ENCODE measurements around the gene ARHGAP45. TPM values are rescaled to one million over a fixed set of nuclear protein-coding genes. Genes with fewer than 3 reads are reported as not detected.

ARHGAP45 gene
- total RNA-seq, 2 donors from 2014 or later = 171 to 174 TPM

GRCh38 chr19:1046836-1047695 lies 19.9 kb upstream of the ARHGAP45 start:
- H3K36me3 Mint-ChIP-seq = no peaks in the 10 kb centered on the region
- DNase-seq (ENCODE audit: low spot score in 2 of 2) = no peak
- ATAC-seq = no peak
- H3K27ac Mint-ChIP-seq = no peak overlapping the region
- H3K9me3 Mint-ChIP-seq = no peaks in the 10 kb centered on the region

DNA sequence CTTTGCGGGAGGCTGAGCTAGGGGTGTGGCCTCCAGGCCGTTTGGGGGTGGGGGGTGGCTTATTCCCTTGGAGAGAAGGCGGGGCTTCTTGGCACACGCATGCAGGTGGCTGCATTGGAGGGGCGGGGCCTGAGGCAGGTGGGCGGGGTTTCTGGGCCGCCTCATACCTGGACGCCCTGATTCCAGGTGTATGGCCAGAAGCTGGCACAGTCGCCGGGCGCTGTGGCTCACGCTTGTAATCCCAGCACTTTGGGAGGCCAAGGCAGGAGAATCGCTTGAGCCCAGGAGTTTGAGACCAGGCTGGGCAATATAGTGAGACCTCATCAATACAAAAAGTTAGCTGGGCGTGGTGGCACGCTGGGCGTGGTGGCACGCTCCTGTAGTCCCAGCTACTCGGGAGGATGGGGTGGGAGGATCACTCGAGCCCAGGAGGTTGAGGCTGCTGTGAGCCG lies 19.2 kb upstream of the ARHGAP45 start:
- ATAC-seq = no peak
- no peaks in the 10 kb centered on the region for H3K9me3 Mint-ChIP-seq
- H3K36me3 Mint-ChIP-seq = no peaks in the 10 kb centered on the region
- DNase-seq (ENCODE audit: low spot score in 2 of 2) = no peak
- no peak overlapping the region for H3K27ac Mint-ChIP-seq

- Mint-ChIP-seq H3K27ac (no peak overlapping the region), H3K9me3 (no peaks in the 10 kb centered on the region), H3K36me3 (no peaks in the 10 kb centered on the region)
- ATAC-seq (no peak), DNase-seq (ENCODE audit: low spot score in 2 of 2) (no peak)
These were observed 17.9 kb upstream of the ARHGAP45 start for GRCh38 chr19:1049106-1049505.

DNA sequence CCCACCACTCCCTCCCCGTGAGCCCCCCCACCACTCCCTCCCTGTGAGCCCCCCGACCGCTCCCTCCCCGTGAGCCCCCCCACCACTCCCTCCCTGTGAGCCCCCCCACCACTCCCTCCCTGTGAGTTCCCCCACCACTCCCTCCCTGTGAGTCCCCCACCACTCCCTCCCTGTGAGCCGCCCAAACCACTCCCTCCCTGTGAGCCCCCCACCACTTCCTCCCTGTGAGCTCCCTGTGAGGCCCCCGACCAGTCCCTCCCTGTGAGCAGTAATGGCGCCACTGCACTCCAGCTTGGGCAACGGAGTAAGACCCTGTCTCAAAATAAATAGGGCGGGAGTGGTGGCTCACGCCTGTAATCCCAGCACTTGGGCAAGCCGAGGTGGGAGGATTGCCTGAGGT lies 17.2 kb upstream of the ARHGAP45 start:
- H3K9me3 Mint-ChIP-seq = no peaks in the 10 kb centered on the region
- H3K36me3 Mint-ChIP-seq = no peaks in the 10 kb centered on the region
- DNase-seq (ENCODE audit: low spot score in 2 of 2) = no peak
- no peak for ATAC-seq
- H3K27ac Mint-ChIP-seq = no peak overlapping the region

GRCh38 chr19:1050989-1051788 lies 15.8 kb upstream of the ARHGAP45 start:
- peak in 1 of 2 donors; percentile 27 for ATAC-seq
- peaks cover 0 to 3% of the 10 kb centered on the region in 2 donors for H3K36me3 Mint-ChIP-seq
- no peak for DNase-seq (ENCODE audit: low spot score in 2 of 2)
- peak overlapping the region in 1 of 2 donors; percentile 57 for H3K27ac Mint-ChIP-seq
- H3K9me3 Mint-ChIP-seq = no peaks in the 10 kb centered on the region

- DNase-seq (ENCODE audit: low spot score in 2 of 2) (no peak), ATAC-seq (no peak)
- H3K36me3 Mint-ChIP-seq = peaks cover 5 to 9% of the 10 kb centered on the region in 2 donors
- H3K9me3 Mint-ChIP-seq = peaks cover 0 to 3% of the 10 kb centered on the region in 2 donors
- H3K27ac Mint-ChIP-seq = peak overlapping the region in 1 of 2 donors; percentile 57
These were observed 15.2 kb upstream of the ARHGAP45 start for GRCh38 chr19:1051791-1052190.

- Mint-ChIP-seq H3K9me3 (peaks cover 0 to 6% of the 10 kb centered on the region in 2 donors), H3K27ac (peak overlapping the region in 1 of 2 donors; percentile 71), H3K36me3 (peaks cover 9 to 15% of the 10 kb centered on the region in 2 donors)
- DNase-seq (ENCODE audit: low spot score in 2 of 2) (no peak), ATAC-seq (no peak)
These were observed 14.5 kb upstream of the ARHGAP45 start for GRCh38 chr19:1052349-1052975.

- H3K9me3 Mint-ChIP-seq = peaks cover 0 to 7% of the 10 kb centered on the region in 2 donors
- DNase-seq (ENCODE audit: low spot score in 2 of 2) (no peak), ATAC-seq (no peak)
- H3K27ac Mint-ChIP-seq = peak overlapping the region in 1 of 2 donors; percentile 71
- peaks cover 16 to 25% of the 10 kb centered on the region in 2 donors for H3K36me3 Mint-ChIP-seq
These were observed 13.5 kb upstream of the ARHGAP45 start for GRCh38 chr19:1053176-1054101.

GRCh38 chr19:1054102-1055027 lies 12.6 kb upstream of the ARHGAP45 start:
- no peak overlapping the region for H3K27ac Mint-ChIP-seq
- H3K9me3 Mint-ChIP-seq = peaks cover 0 to 7% of the 10 kb centered on the region in 2 donors
- no peak for ATAC-seq
- H3K36me3 Mint-ChIP-seq = peaks cover 16 to 26% of the 10 kb centered on the region in 2 donors
- DNase-seq (ENCODE audit: low spot score in 2 of 2) = no peak

- Mint-ChIP-seq H3K36me3 (peaks cover 16 to 26% of the 10 kb centered on the region in 2 donors), H3K27ac (no peak overlapping the region), H3K9me3 (peaks cover 0 to 7% of the 10 kb centered on the region in 2 donors)
- no peak for ATAC-seq
- no peak for DNase-seq (ENCODE audit: low spot score in 2 of 2)
These were observed 11.9 kb upstream of the ARHGAP45 start for GRCh38 chr19:1055028-1055425.

DNA sequence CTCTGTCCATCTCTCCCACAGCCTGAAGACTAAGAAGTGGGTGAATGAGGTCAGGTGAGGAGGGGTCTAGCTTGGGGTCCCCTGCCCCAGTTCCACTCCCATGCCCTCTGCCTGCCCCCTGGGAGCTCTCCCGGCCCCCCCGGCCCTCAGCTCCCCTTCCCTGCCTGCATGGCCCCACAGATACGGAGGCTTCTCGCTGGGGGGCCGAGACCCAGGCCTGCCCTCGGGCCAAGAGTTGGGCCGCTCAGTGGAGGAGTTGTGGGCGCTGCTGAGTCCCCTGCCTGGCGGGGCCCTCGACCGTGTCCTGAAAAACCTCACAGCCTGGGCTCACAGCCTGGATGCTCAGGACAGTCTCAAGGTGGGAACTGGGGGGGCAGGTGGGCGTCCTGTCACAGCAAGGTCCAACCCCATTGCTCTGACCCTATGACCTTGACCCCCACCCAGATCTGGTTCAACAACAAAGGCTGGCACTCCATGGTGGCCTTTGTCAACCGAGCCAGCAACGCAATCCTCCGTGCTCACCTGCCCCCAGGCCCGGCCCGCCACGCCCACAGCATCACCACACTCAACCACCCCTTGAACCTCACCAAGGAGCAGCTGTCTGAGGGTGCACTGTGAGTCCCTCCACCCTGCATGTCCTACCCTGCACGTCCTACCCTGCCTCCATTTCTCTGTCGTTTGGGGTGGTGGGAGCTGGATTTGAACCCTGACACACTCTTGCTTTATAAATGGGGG lies 10.9 kb upstream of the ARHGAP45 start:
- no peak overlapping the region for H3K27ac Mint-ChIP-seq
- no peak for DNase-seq (ENCODE audit: low spot score in 2 of 2)
- no peak for ATAC-seq
- H3K9me3 Mint-ChIP-seq = peaks cover 0 to 7% of the 10 kb centered on the region in 2 donors
- peaks cover 16 to 26% of the 10 kb centered on the region in 2 donors for H3K36me3 Mint-ChIP-seq

GRCh38 chr19:1057176-1057855 lies 9.7 kb upstream of the ARHGAP45 start:
- peak overlapping the region; percentile 11 to 70 for H3K27ac Mint-ChIP-seq
- no peak for DNase-seq (ENCODE audit: low spot score in 2 of 2)

GRCh38 chr19:1058112-1058511 lies 8.9 kb upstream of the ARHGAP45 start:
- ATAC-seq (no peak), DNase-seq (ENCODE audit: low spot score in 2 of 2) (no peak)
- peaks cover 16 to 26% of the 10 kb centered on the region in 2 donors for H3K36me3 Mint-ChIP-seq
- peaks cover 0 to 7% of the 10 kb centered on the region in 2 donors for H3K9me3 Mint-ChIP-seq
- no peak overlapping the region for H3K27ac Mint-ChIP-seq

More at GRCh38 chr19:1057176-1057855, 9.7 kb upstream of the ARHGAP45 start:
- Mint-ChIP-seq H3K9me3 (peaks cover 0 to 7% of the 10 kb centered on the region in 2 donors), H3K36me3 (peaks cover 16 to 26% of the 10 kb centered on the region in 2 donors)
- peak; percentile 46 to 63 for ATAC-seq

DNA sequence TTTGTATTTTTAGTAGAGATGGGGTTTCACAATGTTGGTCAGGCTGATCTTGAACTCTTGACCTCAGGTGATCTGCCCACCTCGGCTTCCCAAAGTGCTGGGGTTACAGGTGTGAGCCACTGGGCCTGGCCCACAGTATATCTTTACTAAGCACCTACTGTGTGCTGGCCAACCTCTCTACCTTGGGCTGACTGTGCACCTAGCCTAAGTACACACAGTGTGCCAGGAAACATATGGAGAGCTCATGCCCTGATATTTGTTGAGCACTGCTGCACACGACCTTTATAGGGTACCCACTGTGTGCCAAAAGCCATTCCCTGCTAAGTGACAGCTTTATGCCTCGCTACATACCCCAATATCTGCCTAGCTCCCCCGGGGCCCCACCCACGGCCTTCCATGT lies 6.3 kb upstream of the ARHGAP45 start:
- DNase-seq (ENCODE audit: low spot score in 2 of 2) = no peak
- H3K27ac Mint-ChIP-seq = no peak overlapping the region
- ATAC-seq = no peak
- H3K36me3 Mint-ChIP-seq = peaks cover 16 to 26% of the 10 kb centered on the region in 2 donors
- H3K9me3 Mint-ChIP-seq = peaks cover 0 to 7% of the 10 kb centered on the region in 2 donors

Measured in activated naive CD4-positive, alpha-beta T cell treated with anti-CD3 and anti-CD28 coated beads, Interleukin-2, amount 50 U/mL, for 72 hours (primary cell).